Body of pancreas (tissue), 4 donors: ENCODE results near the gene RDH5.

ENCODE experiments used
- CTCF ChIP-seq, 7 experiments: fragments of 450-650 bp in 4 of 7; fragments of 200-600 bp in 3 of 7; sonication (generic) in 3 of 7; IDR thresholded peaks; one replicate each; pipeline ENCODE4 v1.5.1; 2016 to 2019; ENCODE audit warnings: antibody characterized with exemption in 7 of 7
- POLR2A ChIP-seq, 3 donors: fragments of 450-650 bp; IDR thresholded peaks; one replicate each; pipeline ENCODE4 v1.6.1; 2016; ENCODE audit warnings: antibody characterized with exemption in 3 of 3, mild to moderate bottlenecking in 2 of 3

GRCh38 chr12:55700255-55701018 is 19.8 kb upstream of the RDH5 start:
- TF ChIP-seq CTCF (IDR thresholded peaks at IDR 0.05) (no peak), POLR2A (IDR thresholded peaks at IDR 0.05) (no peak)
